Activated CD8-positive, alpha-beta T cell treated with anti-CD3 and anti-CD28 coated beads for 36 hours (primary cell): ENCODE data around the gene FAM186B. TPM values are rescaled to one million over a fixed set of nuclear protein-coding genes. Genes with fewer than 3 reads are reported as not detected.
"Not testable (repeated sequence)": the region's sequence is repeated elsewhere in the genome, so short reads cannot be mapped to it uniquely, and the experiment has no call there.

ENCODE experiments used
- ATAC-seq: fragments of 200-7000 bp; cut with Tn5 transposase; one replicate; pipeline ENCODE4 v1.10.0; 2021; ENCODE audit warnings: mild to moderate bottlenecking, moderate library complexity
- CTCF ChIA-PET: fragments of 350-600 bp; sonication (Branson Sonifier 250); formaldehyde crosslinking; loops from one replicate; lab custom pipeline; 2021; ENCODE audit warnings: antibody characterized with exemption; lab: Charles Lee
- POLR2A ChIA-PET: fragments of 350-600 bp; sonication (Branson Sonifier 250); formaldehyde crosslinking; loops from one replicate; lab custom pipeline; 2021; ENCODE audit warnings: antibody characterized with exemption; lab: Charles Lee
- DNase-seq: peaks from one replicate; pipeline ENCODE4 v3.0.0-alpha.2; 2020
- H3K27ac Mint-ChIP-seq: one replicate; pipeline ENCODE4 v1.8.0; 2021; ENCODE audit warnings: mild to moderate bottlenecking, mixed read lengths
- H3K27me3 Mint-ChIP-seq: one replicate; pipeline ENCODE4 v1.8.0; 2021; ENCODE audit warnings: mixed read lengths
- H3K36me3 Mint-ChIP-seq: one replicate; pipeline ENCODE4 v1.8.0; 2021; ENCODE audit warnings: low read depth, mixed read lengths
- H3K4me1 Mint-ChIP-seq: one replicate; pipeline ENCODE4 v1.8.0; 2021; ENCODE audit warnings: low read depth, mixed read lengths
- H3K4me3 Mint-ChIP-seq: one replicate; pipeline ENCODE4 v1.8.0; 2021; ENCODE audit warnings: mild to moderate bottlenecking, moderate library complexity, mixed read lengths
- H3K9me3 Mint-ChIP-seq: one replicate; pipeline ENCODE4 v1.8.0; 2021; ENCODE audit warnings: mixed read lengths
- CTCF ChIP-seq: fragments of 200-600 bp; IDR thresholded peaks from one replicate; pipeline ENCODE4 v1.8.0; 2022; ENCODE audit warnings: antibody characterized with exemption, mild to moderate bottlenecking
- intact Hi-C: fragments of 100-400 bp; cut with micrococcal nuclease; formaldehyde crosslinking; loops from one replicate; pipeline ENCODE4 v1.10.0; 2022
- total RNA-seq, 2 experiments: library from RNA; stranded (reverse); gene quantifications; one replicate each; pipeline ENCODE4 v1.2.3, GENCODE V29; 2021

Gene FAM186B
- total RNA-seq, 2 experiments from 2014 or later: not detected

GRCh38 chr12:49618576-49618975 is 13.1 kb upstream of the FAM186B start:
- DNase-seq: no peak
- ChIA-PET CTCF (interaction anchor here (1.4 to 2.2 kb wide), 4 partner anchors 18 to 260 kb away, joined by 4 to 13 read pairs (median 4); partner anchors contain the start of gene TMBIM6), POLR2A (interaction anchor here (1.2 kb wide), 1 partner anchor 58 kb away, joined by 3 read pairs; no protein-coding TSS in a partner anchor)
- TF ChIP-seq CTCF: no peak
- Mint-ChIP-seq H3K27me3 (peaks cover 35% of the 10 kb centered on the region), H3K36me3 (no peaks in the 10 kb centered on the region), H3K4me1 (peaks cover 25% of the 10 kb centered on the region), H3K4me3 (no peak overlapping the region), H3K9me3 (no peaks in the 10 kb centered on the region), H3K27ac (no peak overlapping the region)
- ATAC-seq: no peak
- intact Hi-C loops: no loop called here

- H3K27ac Mint-ChIP-seq: no peak overlapping the region
- POLR2A ChIA-PET: interaction anchor here (0.7 kb wide), 1 partner anchor 218 kb away, joined by 3 read pairs; no protein-coding TSS in a partner anchor
- no peaks in the 10 kb centered on the region for H3K36me3 Mint-ChIP-seq
- intact Hi-C loops: no loop called here
- no peak overlapping the region for H3K4me3 Mint-ChIP-seq
- H3K4me1 Mint-ChIP-seq: peaks cover 15% of the 10 kb centered on the region
- no peak for ATAC-seq
- peaks cover 42% of the 10 kb centered on the region for H3K27me3 Mint-ChIP-seq
- CTCF ChIA-PET: no interaction called here
- DNase-seq: no peak
- no peak for TF ChIP-seq CTCF
- H3K9me3 Mint-ChIP-seq: no peaks in the 10 kb centered on the region
These were observed 11.2 kb upstream of the FAM186B start for GRCh38 chr12:49616533-49617219.

- no peak for ATAC-seq
- intact Hi-C loops: no loop called here
- Mint-ChIP-seq H3K4me3 (no peak overlapping the region), H3K9me3 (no peaks in the 10 kb centered on the region), H3K27ac (no peak overlapping the region), H3K27me3 (peaks cover 36% of the 10 kb centered on the region), H3K4me1 (peaks cover 9% of the 10 kb centered on the region), H3K36me3 (no peaks in the 10 kb centered on the region)
- ChIA-PET POLR2A (interaction anchor here (1.1 kb wide), 1 partner anchor 20 kb away, joined by 3 read pairs; no protein-coding TSS in a partner anchor), CTCF (no interaction called here)
- no peak for DNase-seq
- no peak for TF ChIP-seq CTCF
These were observed 10.3 kb upstream of the FAM186B start for GRCh38 chr12:49615725-49616124.

GRCh38 chr12:49612210-49612609 is 6.8 kb upstream of the FAM186B start:
- Mint-ChIP-seq H3K4me1 (peaks cover 9% of the 10 kb centered on the region), H3K4me3 (no peak overlapping the region), H3K36me3 (no peaks in the 10 kb centered on the region), H3K27me3 (peaks cover 21% of the 10 kb centered on the region), H3K27ac (no peak overlapping the region), H3K9me3 (peaks cover 2% of the 10 kb centered on the region)
- POLR2A ChIA-PET: interaction anchor here (1.3 kb wide), 1 partner anchor 11 kb away, joined by 3 read pairs; the partner anchor contains the start of gene PRPF40B
- CTCF ChIA-PET: interaction anchor here (1.0 to 3.1 kb wide), 5 partner anchors 10 to 259 kb away, joined by 3 to 8 read pairs (median 4); partner anchors contain the start of gene PRPF40B
- ATAC-seq (no peak), DNase-seq (no peak)
- intact Hi-C loops: no loop called here
- TF ChIP-seq CTCF: no peak

- CTCF ChIA-PET: interaction anchor here (3.1 kb wide), 1 partner anchor 12 kb away, joined by 8 read pairs; the partner anchor contains the start of gene PRPF40B
- POLR2A ChIA-PET: interaction anchor here (1.3 kb wide), 1 partner anchor 13 kb away, joined by 3 read pairs; the partner anchor contains the start of gene PRPF40B
- H3K4me3 Mint-ChIP-seq, intact Hi-C loops, H3K27ac Mint-ChIP-seq, H3K4me1 Mint-ChIP-seq, H3K36me3 Mint-ChIP-seq, DNase-seq, H3K9me3 Mint-ChIP-seq, ATAC-seq: not testable (repeated sequence)
- peaks cover 18% of the 10 kb centered on the region for H3K27me3 Mint-ChIP-seq
These were observed 5.3 kb upstream of the FAM186B start for GRCh38 chr12:49610785-49611184.
